K562 (cell line): Measurements from ENCODE around the gene SLC30A7. TPM values are rescaled to one million over a fixed set of nuclear protein-coding genes. Genes with fewer than 3 reads are reported as not detected.
"Not testable (repeated sequence)": the region's sequence is repeated elsewhere in the genome, so short reads cannot be mapped to it uniquely, and the experiment has no call there.

Source experiments
- ATAC-seq: fragments of 200-7000 bp; cut with Tn5 transposase; 3 replicates; pipeline ENCODE4 v1.9.1; 2020; ENCODE audit warnings: moderate library complexity
- BruUV-seq: library from RNA; stranded (reverse); fragments of 400-500 nt; replicated peaks from 2 replicates; lab custom pipeline; 2021; lab: Mats Ljungman, UMichigan
- CTCF ChIA-PET: fragments of 300-600 bp; formaldehyde crosslinking; extraction: SDS; loops from one replicate; lab custom pipeline; 2021; ENCODE audit warnings: low intra/inter-chr PET ratio; lab: Yijun Ruan, JAX
- POLR2A ChIA-PET: fragments of 300-600, 350-650 bp; sonication (Branson Sonifier 250); formaldehyde crosslinking; extraction: SDS; loops from one replicate; lab custom pipeline; 2021; ENCODE audit warnings: antibody characterized with exemption, inconsistent platforms; lab: Yijun Ruan, JAX
- DNase-seq, 4 experiments: peaks; one replicate each; pipeline versions ENCODE4 v3.0.0 to v3.0.0-alpha.2; 2011 to 2018; ENCODE audit warnings: low spot score in 3 of 4, mixed read lengths in 3 of 4; ENCODE audit errors: extremely low read depth in 1 of 4
- FAIRE-seq: peaks from 2 replicates; lab custom pipeline; 2011; peaks lifted over from hg19 to GRCh38; lab: Jason Lieb, UNC
- H2AFZ ChIP-seq: 2 replicates; pipeline ENCODE4 v1.6.0; 2011; ENCODE audit warnings: low read depth, low read length, control low read depth, inconsistent platforms
- H3K27ac ChIP-seq: fragments of 200-600 bp; 3 replicates; pipeline ENCODE4 v1.8.0; 2011; ENCODE audit warnings: low read depth, mild to moderate bottlenecking, control low read depth, inconsistent platforms, low read length, moderate library complexity, mixed read lengths; ENCODE audit errors: extremely low read depth
- H3K27me3 ChIP-seq, 2 experiments: fragments of 300-600 bp in 1 of 2; 2 replicates in 1 of 2; 3 replicates in 1 of 2; pipeline versions ENCODE4 v1.6.0 to v1.8.0; 2011; ENCODE audit warnings: inconsistent platforms in 2 of 2, low read length in 2 of 2, mild to moderate bottlenecking in 1 of 2, mixed read lengths in 1 of 2, moderate library complexity in 1 of 2; ENCODE audit not compliant: control insufficient read depth in 2 of 2, insufficient read depth in 2 of 2
- H3K36me3 ChIP-seq: fragments of 300-600 bp; 3 replicates; pipeline ENCODE4 v1.8.0; 2011; ENCODE audit warnings: mild to moderate bottlenecking, low read length, inconsistent platforms; ENCODE audit not compliant: control insufficient read depth, insufficient read depth
- H3K4me1 ChIP-seq, 2 experiments: fragments of 200-600 bp in 1 of 2; replicated peaks in 1 of 2; 2 replicates in 1 of 2; 3 replicates in 1 of 2; pipeline versions ENCODE4 v1.5.1 to v1.8.0; 2011; ENCODE audit warnings: inconsistent platforms in 2 of 2, low read length in 2 of 2, mild to moderate bottlenecking in 1 of 2, mixed read lengths in 1 of 2, moderate library complexity in 1 of 2; ENCODE audit not compliant: control insufficient read depth in 2 of 2, insufficient read depth in 2 of 2
- H3K4me2 ChIP-seq: 2 replicates; pipeline ENCODE4 v1.6.1; 2011; ENCODE audit warnings: low read length, control low read depth, inconsistent platforms, mixed read lengths; ENCODE audit not compliant: insufficient read depth
- H3K4me3 ChIP-seq: fragments of 200-600 bp; sonication (generic), shearing (Covaris generic); 2 replicates; pipeline ENCODE4 v1.5.1; 2016; ENCODE audit warnings: control low read depth, inconsistent platforms
- H3K79me2 ChIP-seq: fragments of 200-600 bp; 3 replicates; pipeline ENCODE4 v1.8.0; 2011; ENCODE audit warnings: low read length, inconsistent platforms; ENCODE audit not compliant: control insufficient read depth, insufficient read depth
- H3K9ac ChIP-seq, 2 experiments: 2 replicates each; pipeline versions ENCODE4 v1.6.0 to v1.6.1; 2011; ENCODE audit warnings: low read depth in 2 of 2, low read length in 2 of 2, control low read depth in 1 of 2, inconsistent platforms in 1 of 2, mild to moderate bottlenecking in 1 of 2, mixed read lengths in 1 of 2; ENCODE audit not compliant: insufficient read depth in 1 of 2
- H3K9me1 ChIP-seq: one replicate; pipeline ENCODE4 v1.6.0; 2011; ENCODE audit warnings: inconsistent platforms, mild to moderate bottlenecking, low read length, moderate library complexity; ENCODE audit not compliant: control insufficient read depth, insufficient read depth
- H3K9me3 ChIP-seq: replicated peaks from 2 replicates; pipeline ENCODE4 v1.5.1; 2011; ENCODE audit warnings: low read depth, low read length, inconsistent platforms; ENCODE audit not compliant: control insufficient read depth, insufficient read depth
- H4K20me1 ChIP-seq: replicated peaks from 2 replicates; pipeline ENCODE4 v1.6.1; 2011; ENCODE audit warnings: low read length, inconsistent platforms, mixed read lengths; ENCODE audit not compliant: control insufficient read depth, insufficient read depth
- SMARCE1 ChIP-seq: fragments of 450-650 bp; IDR thresholded peaks from 2 replicates; pipeline ENCODE4 v1.7.1; 2016; ENCODE audit warnings: mild to moderate bottlenecking
- SPI1 ChIP-seq: IDR thresholded peaks from 2 replicates; pipeline ENCODE4 v1.6.1; 2011; ENCODE audit warnings: low read depth, low read length, control low read depth, borderline replicate concordance
- ZNF507 ChIP-seq: conservative IDR thresholded peaks from 2 replicates; pipeline ENCODE4 v1.6.1; 2017; ENCODE audit warnings: missing genetic modification characterization, missing compliant biosample characterization
- WGBS: fragments of 100-300 bp; shearing (Covaris generic); methylation state at CpG from one replicate; pipeline ENCODE4 v1.1.6; 2016; ENCODE audit warnings: low coverage, mixed read lengths; ENCODE audit not compliant: insufficient coverage; ENCODE audit errors: missing lambda C conversion rate; 5-methylcytosine and 5-hydroxymethylcytosine counted together
- in situ Hi-C: fragments of 300-500 bp; cut with MboI; formaldehyde crosslinking; loops from 4 replicates; pipeline ENCODE4 v1.15.0; 2018; ENCODE audit warnings: inconsistent platforms, mixed read lengths
- intact Hi-C: fragments of 100-400 bp; cut with micrococcal nuclease; formaldehyde crosslinking; loops from 2 replicates; pipeline ENCODE4 v1.14.2; 2022
- polyA plus RNA-seq, 8 experiments: library from polyadenylated mRNA; depleted of rRNA in 4 of 8; stranded (reverse) in 5 of 8; unstranded in 3 of 8; fragments of >200 nt; fragmentation: Nextera tagmentation in 2 of 8; fragmentation: Illumina TruSeq in 1 of 8; extraction: Ambion mirVana in 2 of 8; extraction: Trizol in 1 of 8; gene quantifications; 2 replicates each; pipeline versions ENCODE4 v1.2.1 to v1.2.3, GENCODE V29; 2011 to 2014; ENCODE audit warnings: inconsistent platforms in 1 of 8, missing spikeins in 1 of 8
- total RNA-seq, 7 experiments: library from RNA; depleted of rRNA in 6 of 7; stranded (reverse); fragments of >200 nt in 6 of 7; fragmentation: Illumina TruSeq in 2 of 7; extraction: Trizol in 2 of 7; gene quantifications; 2 replicates each; pipeline versions ENCODE4 v1.2.1 to v1.2.3, GENCODE V29; 2011 to 2021; ENCODE audit warnings: low replicate concordance in 1 of 7

SLC30A7 gene
- total and polyA plus RNA-seq, 9 of the 15 experiments (the other 6 are each of a cell fraction or from before 2014, with no cell fraction given), result 3.5 to 17.1 (median 7.2) TPM

DNA sequence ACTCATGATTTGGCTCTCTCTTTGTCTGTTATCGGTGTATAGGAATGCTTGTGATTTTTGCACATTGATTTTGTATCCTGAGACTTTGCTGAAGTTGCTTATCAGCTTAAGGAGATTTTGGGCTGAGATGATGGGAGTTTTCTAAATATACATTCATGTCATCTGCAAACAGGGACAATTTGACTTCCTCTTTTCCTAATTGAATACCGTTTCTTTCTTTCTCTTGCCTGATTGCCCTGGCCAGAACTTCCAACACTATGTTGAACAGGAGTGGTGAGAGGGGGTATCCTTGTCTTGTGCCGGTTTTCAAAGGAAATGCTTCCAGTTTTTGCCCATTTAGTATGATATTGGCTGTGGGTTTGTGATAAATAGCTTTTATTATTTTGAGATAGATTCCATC lies 50.2 kb downstream of the SLC30A7 start:
- H3K27me3 ChIP-seq, BruUV-seq, CTCF ChIA-PET, H3K79me2 ChIP-seq, ATAC-seq, DNase-seq, H3K9me1 ChIP-seq, in situ Hi-C loops, H3K36me3 ChIP-seq, H4K20me1 ChIP-seq, intact Hi-C loops, FAIRE-seq, H3K4me2 ChIP-seq, H3K9ac ChIP-seq, H3K9me3 ChIP-seq, H2AFZ ChIP-seq, H3K27ac ChIP-seq, H3K4me3 ChIP-seq: not testable (repeated sequence)
- POLR2A ChIA-PET, result interaction anchor here (1.0 kb wide), 1 partner anchor 14 kb away, joined by 3 read pairs; no protein-coding TSS in a partner anchor
- 28% methylated on average over 2 of the region's 3 CpGs for WGBS
- TF ChIP-seq SPI1 (peak; percentile 55; the same call in 1 of the 2 replicates), SMARCE1 (peak; percentile 45; the same call in 1 of the 2 replicates)
- H3K4me1 ChIP-seq, result peaks cover 9 to 10% of the 10 kb centered on the region in 2 experiments; a peak in 3 of 5 replicates

DNA sequence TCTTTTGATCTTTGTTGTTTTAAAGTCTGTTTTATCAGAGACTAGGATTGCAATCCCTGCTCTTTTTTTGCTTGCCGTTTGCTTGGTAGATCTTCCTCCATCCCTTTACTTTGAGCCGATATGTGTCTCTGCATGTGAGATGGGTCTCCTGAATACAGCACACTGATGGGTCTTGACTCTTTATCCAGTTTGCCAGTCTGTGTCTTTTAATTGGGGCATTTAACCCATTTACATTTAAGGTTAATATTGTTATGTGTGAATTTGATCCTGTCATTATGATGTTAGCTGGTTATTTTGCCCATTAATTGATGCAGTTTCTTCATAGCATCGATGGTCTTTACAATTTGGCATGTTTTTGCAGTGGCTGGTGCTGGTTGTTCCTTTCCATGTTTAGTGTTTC lies 51.9 kb downstream of the SLC30A7 start:
- H3K27me3 ChIP-seq, H3K9me1 ChIP-seq, H3K27ac ChIP-seq, CTCF ChIA-PET, BruUV-seq, intact Hi-C loops, H2AFZ ChIP-seq, H3K79me2 ChIP-seq, in situ Hi-C loops, H3K4me3 ChIP-seq, FAIRE-seq, H4K20me1 ChIP-seq, H3K9ac ChIP-seq, ATAC-seq, DNase-seq, H3K9me3 ChIP-seq, H3K4me2 ChIP-seq: not testable (repeated sequence)
- peak; percentile 93 for TF ChIP-seq ZNF507
- Histone ChIP-seq H3K36me3 (peaks cover 14% of the 10 kb centered on the region), H3K4me1 (peaks cover 9 to 10% of the 10 kb centered on the region in 2 experiments; a peak in 3 of 5 replicates)
- 78% methylated on average over 3 of the region's 3 CpGs for WGBS
- POLR2A ChIA-PET, result interaction anchor here (2.5 kb wide), 1 partner anchor 9 kb away, joined by 6 read pairs; no protein-coding TSS in a partner anchor
